Ascending aorta (tissue), 2 donors: ENCODE data around the gene MTA3. TPM values are rescaled to one million over a fixed set of nuclear protein-coding genes. Genes with fewer than 3 reads are reported as not detected.
"Not testable (repeated sequence)": the region's sequence is repeated elsewhere in the genome, so short reads cannot be mapped to it uniquely, and the experiment has no call there.

ENCODE experiments used
- DNase-seq, 2 donors: peaks; one replicate each; pipeline ENCODE4 v3.0.0-alpha.2; 2019; ENCODE audit warnings: low spot score in 2 of 2
- H3K27ac ChIP-seq, 2 donors: fragments of 200-600 bp; sonication (generic); one replicate each; pipeline ENCODE4 v1.5.1; 2016 to 2017; ENCODE audit warnings: mild to moderate bottlenecking in 1 of 2
- H3K27me3 ChIP-seq: fragments of 200-600 bp; sonication (generic); one replicate; pipeline ENCODE4 v1.5.1; 2017
- H3K36me3 ChIP-seq, 2 donors: fragments of 200-600 bp; sonication (generic); one replicate each; pipeline ENCODE4 v1.5.1; 2016
- H3K4me1 ChIP-seq, 2 donors: fragments of 200-600 bp; sonication (generic); one replicate each; pipeline ENCODE4 v1.5.1; 2016 to 2017; ENCODE audit warnings: mild to moderate bottlenecking in 1 of 2
- H3K4me3 ChIP-seq, 2 donors: fragments of 200-600 bp; sonication (generic); one replicate each; pipeline ENCODE4 v1.5.1; 2016 to 2017; ENCODE audit warnings: mild to moderate bottlenecking in 1 of 2
- H3K9me3 ChIP-seq, 2 donors: fragments of 200-600 bp; sonication (generic); one replicate each; pipeline ENCODE4 v1.5.1; 2016
- CTCF ChIP-seq, 3 experiments: fragments of 200-600 bp in 2 of 3; fragments of 450-650 bp in 1 of 3; sonication (generic) in 2 of 3; IDR thresholded peaks; one replicate each; pipeline ENCODE4 v1.5.1; 2016 to 2019; ENCODE audit warnings: antibody characterized with exemption in 3 of 3, mild to moderate bottlenecking in 1 of 3, moderate library complexity in 1 of 3
- intact Hi-C: fragments of 100-400 bp; cut with DNase I; formaldehyde crosslinking; loops from one replicate; pipeline ENCODE4 v1.15.1; 2023
- total RNA-seq: library from RNA; depleted of rRNA; stranded (reverse); fragments of >200 nt; gene quantifications from one replicate; pipeline ENCODE4 v1.1.0, GENCODE V29; 2016

The MTA3 gene
- total RNA-seq, 1 donor from 2014 or later = 59.2 TPM

DNA sequence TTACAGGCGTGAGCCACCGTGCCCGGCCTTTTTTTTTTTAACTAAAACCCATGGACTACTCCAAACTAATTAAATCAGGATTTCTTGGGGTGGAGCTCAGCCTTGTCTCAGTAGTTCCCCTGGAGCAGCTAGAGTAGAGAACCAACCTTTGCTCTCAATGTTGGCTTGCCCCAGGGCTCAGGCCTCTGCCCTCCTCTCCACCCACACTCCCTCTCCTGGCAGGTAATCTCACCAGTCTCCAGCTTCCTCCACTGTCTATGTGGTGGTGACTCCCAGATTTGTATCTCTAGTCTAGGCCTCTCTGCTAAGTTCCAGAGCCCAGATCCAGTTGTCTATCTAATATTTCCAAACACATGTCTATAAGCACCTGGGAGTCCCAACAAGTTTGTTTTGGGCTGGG, 9.6 kb upstream of the MTA3 start:
- no peak for DNase-seq
- no peak overlapping the region for H3K27ac ChIP-seq
- no peaks in the 10 kb centered on the region for H3K36me3 ChIP-seq
- TF ChIP-seq CTCF (IDR thresholded peaks at IDR 0.05) = no peak
- intact Hi-C loops = no loop called here
- no peak overlapping the region for H3K4me3 ChIP-seq
- no peaks in the 10 kb centered on the region for H3K9me3 ChIP-seq
- no peaks in the 10 kb centered on the region for H3K4me1 ChIP-seq
- H3K27me3 ChIP-seq = no peaks in the 10 kb centered on the region

GRCh38 chr2:42560133-42560532, 8.3 kb upstream of the MTA3 start:
- not testable (repeated sequence) for H3K36me3 ChIP-seq, DNase-seq, H3K9me3 ChIP-seq, H3K4me1 ChIP-seq, H3K27me3 ChIP-seq, H3K27ac ChIP-seq, H3K4me3 ChIP-seq
- intact Hi-C loops = loop anchor here (10.0 kb wide), 1 partner anchor 235 kb away; the partner anchor contains the start of gene HAAO

GRCh38 chr2:42560899-42561298, 7.5 kb upstream of the MTA3 start:
- Histone ChIP-seq H3K9me3 (no peaks in the 10 kb centered on the region), H3K36me3 (no peaks in the 10 kb centered on the region), H3K27me3 (no peaks in the 10 kb centered on the region), H3K27ac (no peak overlapping the region), H3K4me3 (no peak overlapping the region), H3K4me1 (no peaks in the 10 kb centered on the region)
- no peak for TF ChIP-seq CTCF (IDR thresholded peaks at IDR 0.05)
- no peak for DNase-seq
- intact Hi-C loops = loop anchor here (10.0 kb wide), 1 partner anchor 234 kb away; the partner anchor contains the start of gene HAAO

DNA sequence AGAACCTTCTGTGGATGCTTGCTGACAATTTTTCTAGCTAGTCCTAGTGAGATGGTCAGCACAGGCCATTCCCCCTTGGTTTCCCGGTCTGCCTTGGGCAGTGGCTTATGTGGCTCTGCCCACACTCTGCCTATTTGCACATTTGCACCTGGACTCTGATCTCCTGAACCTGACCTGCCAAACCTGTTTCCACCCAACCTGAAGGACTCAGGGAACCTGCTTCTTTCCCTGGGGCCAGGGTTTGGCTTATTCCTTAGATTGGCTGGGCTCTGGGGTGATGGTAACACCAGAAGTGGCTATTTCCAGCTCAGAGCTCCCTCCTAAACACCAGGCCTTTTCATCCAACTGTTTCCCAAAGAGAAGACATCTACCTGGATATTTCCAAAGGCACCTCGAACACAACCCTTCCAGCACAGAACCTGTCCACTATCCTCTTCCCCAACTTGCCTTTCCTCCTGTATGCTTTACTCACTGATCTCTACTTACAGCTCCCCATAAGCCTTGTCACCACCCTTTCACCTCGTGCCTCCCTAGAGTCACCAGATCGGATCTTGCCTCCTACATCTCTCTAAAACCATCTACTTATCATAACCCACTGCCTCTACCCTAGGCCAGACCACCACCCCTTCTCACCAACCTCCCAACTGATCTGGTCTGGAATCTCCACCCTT, 5.8 kb upstream of the MTA3 start:
- Histone ChIP-seq H3K27me3 (no peaks in the 10 kb centered on the region), H3K36me3 (no peaks in the 10 kb centered on the region), H3K4me3 (no peak overlapping the region), H3K4me1 (no peaks in the 10 kb centered on the region), H3K27ac (no peak overlapping the region), H3K9me3 (no peaks in the 10 kb centered on the region)
- intact Hi-C loops = loop anchor here (10.0 kb wide), 1 partner anchor 232 kb away; the partner anchor contains the start of gene HAAO
- TF ChIP-seq CTCF (IDR thresholded peaks at IDR 0.05) = no peak
- no peak for DNase-seq

DNA sequence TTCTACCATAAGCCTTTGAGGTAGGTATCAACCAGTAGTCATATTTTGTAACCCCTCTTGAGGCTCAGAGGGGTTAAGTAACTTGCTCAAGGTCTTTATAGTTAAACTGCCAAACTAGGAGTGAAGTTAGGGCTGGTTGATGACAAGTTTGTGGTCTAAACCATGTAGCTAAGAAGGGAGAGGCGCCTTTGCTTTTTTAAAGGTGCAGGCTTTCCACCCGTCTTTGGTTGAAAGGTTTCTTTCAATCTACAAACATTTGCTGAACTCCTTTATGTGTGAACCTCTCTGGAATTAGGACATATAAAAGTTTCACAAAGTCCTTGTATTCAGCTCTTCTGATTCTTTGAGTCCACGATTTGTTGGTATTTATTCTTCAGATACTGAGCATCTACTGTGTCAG, 2.4 kb upstream of the MTA3 start:
- Histone ChIP-seq H3K27ac (peak overlapping the region in 1 of 2 donors; percentile 94), H3K36me3 (no peaks in the 10 kb centered on the region), H3K9me3 (no peaks in the 10 kb centered on the region), H3K4me3 (no peak overlapping the region), H3K27me3 (no peaks in the 10 kb centered on the region), H3K4me1 (peaks cover 0 to 5% of the 10 kb centered on the region in 2 donors)
- no peak for DNase-seq
- TF ChIP-seq CTCF (IDR thresholded peaks at IDR 0.05) = no peak
- intact Hi-C loops = loop anchor here (10.0 kb wide), 1 partner anchor 229 kb away; the partner anchor contains the start of gene HAAO

DNA sequence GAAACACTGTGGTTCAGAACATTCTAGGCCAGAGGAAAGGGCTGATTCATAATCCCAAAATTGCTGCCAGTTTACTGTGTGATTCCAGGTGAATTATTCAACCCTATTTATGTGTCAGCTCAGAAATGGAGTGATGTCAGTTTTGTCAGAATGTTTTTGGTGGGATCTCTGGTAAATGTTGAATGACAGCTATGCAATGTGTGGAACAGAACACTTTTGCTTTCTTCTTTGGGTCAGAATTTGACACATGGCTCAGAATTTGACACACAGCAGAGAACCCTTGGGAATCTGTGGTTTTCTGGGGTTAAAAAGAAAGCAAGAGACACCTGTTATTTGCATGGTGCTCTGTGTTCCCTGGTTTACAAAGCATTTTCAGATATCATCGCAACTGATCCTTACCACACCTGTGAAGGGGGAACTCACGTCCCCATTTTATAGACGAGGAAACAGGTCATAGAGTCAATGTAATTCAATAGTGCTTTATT, 1.6 kb upstream of the MTA3 start:
- H3K4me1 ChIP-seq = peaks cover 0 to 5% of the 10 kb centered on the region in 2 donors
- no peak for DNase-seq
- peaks cover 0 to 2% of the 10 kb centered on the region in 2 donors for H3K36me3 ChIP-seq
- intact Hi-C loops = loop anchor here (10.0 kb wide), 1 partner anchor 228 kb away; the partner anchor contains the start of gene HAAO
- H3K27ac ChIP-seq = peak overlapping the region; percentile 81 to 94
- H3K9me3 ChIP-seq = no peaks in the 10 kb centered on the region
- no peak for TF ChIP-seq CTCF (IDR thresholded peaks at IDR 0.05)
- no peaks in the 10 kb centered on the region for H3K27me3 ChIP-seq
- H3K4me3 ChIP-seq = no peak overlapping the region
